Right lung (tissue), 10 donors: Measurements from ENCODE around the gene CNOT11. TPM values are rescaled to one million over a fixed set of nuclear protein-coding genes. Genes with fewer than 3 reads are reported as not detected.
A peak's percentile ranks its signal among the peaks of the same experiment; 100 is the strongest.
"Not testable (repeated sequence)": the region's sequence is repeated elsewhere in the genome, so short reads cannot be mapped to it uniquely, and the experiment has no call there.

Source experiments
- DNase-seq, 2 donors: peaks; one replicate each; pipeline ENCODE4 v3.0.0-alpha.2; 2013
- long read RNA-seq, 8 donors: transcript quantifications; one replicate each; lab custom pipeline, GENCODE V29; 2026
- polyA plus RNA-seq, 5 donors: library from polyadenylated mRNA; unstranded; fragments of 120-200 nt; gene quantifications; one replicate each; pipeline versions ENCODE4 v1.2.1 to v1.2.3, GENCODE V29; 2013; ENCODE audit warnings: inconsistent platforms in 1 of 5, low replicate concordance in 1 of 5; ENCODE audit not compliant: insufficient read length in 5 of 5, insufficient read depth in 1 of 5

Gene CNOT11
- 10 to 100 TPM; 44.5 to 52.9 (median 48.4) TPM for polyA plus RNA-seq
- long read RNA-seq, donor 1, transcript CNOT11-201 (7 exons, 2,599 nt), result major isoform, 9 of 64 reads
- long read RNA-seq, donor 1, partial matches to known transcripts, result 39 of 64 reads
- long read RNA-seq, donor 1, other reads (novel, unspliced or antisense), result 15 of 64 reads
- long read RNA-seq, donor 2, transcript CNOT11-201 (7 exons, 2,599 nt), result major isoform, 9 of 20 reads
- long read RNA-seq, donor 2, partial matches to known transcripts, result 11 of 20 reads
- long read RNA-seq, donor 2, other reads (novel, unspliced or antisense), result 0 of 20 reads
- long read RNA-seq, donor 3, transcript CNOT11-201 (7 exons, 2,599 nt), result major isoform, 6 of 33 reads
- long read RNA-seq, donor 3, partial matches to known transcripts, result 17 of 33 reads
- long read RNA-seq, donor 3, other reads (novel, unspliced or antisense), result 10 of 33 reads
- long read RNA-seq, donor 4, transcript CNOT11-201 (7 exons, 2,599 nt), result major isoform, 6 of 25 reads
- long read RNA-seq, donor 4, partial matches to known transcripts, result 0 of 25 reads
- long read RNA-seq, donor 4, other reads (novel, unspliced or antisense), result 18 of 25 reads
- long read RNA-seq, donor 5, transcript CNOT11-201 (7 exons, 2,599 nt), result major isoform, 8 of 21 reads
- long read RNA-seq, donor 5, partial matches to known transcripts, result 13 of 21 reads
- long read RNA-seq, donor 5, other reads (novel, unspliced or antisense), result 0 of 21 reads
- long read RNA-seq, donor 6, transcript CNOT11-201 (7 exons, 2,599 nt), result major isoform, 11 of 13 reads
- long read RNA-seq, donor 6, partial matches to known transcripts, result 0 of 13 reads
- long read RNA-seq, donor 6, other reads (novel, unspliced or antisense), result 0 of 13 reads
- long read RNA-seq, donor 7, transcript CNOT11-201 (7 exons, 2,599 nt), result major isoform, 18 of 18 reads
- long read RNA-seq, donor 7, partial matches to known transcripts, result 0 of 18 reads
- long read RNA-seq, donor 7, other reads (novel, unspliced or antisense), result 0 of 18 reads
- long read RNA-seq, donor 8, transcript CNOT11-201 (7 exons, 2,599 nt), result major isoform, 5 of 5 reads
- long read RNA-seq, donor 8, partial matches to known transcripts, result 0 of 5 reads
- long read RNA-seq, donor 8, other reads (novel, unspliced or antisense), result 0 of 5 reads

GRCh38 chr2:101252408-101253012, at the start of gene CNOT11:
Gene CNOT11, plus strand, starts transcription at chr2:101252886. Its CDS starts 79 bp downstream, at chr2:101252965.
- DNase-seq, result peak; percentile 99

- DNase-seq, result no peak
Measured at GRCh38 chr2:101204400-101205115, 48.1 kb upstream of the CNOT11 start.

GRCh38 chr2:101205521-101206479, 46.9 kb upstream of the CNOT11 start:
- DNase-seq, result peak; percentile 45 to 63

DNA sequence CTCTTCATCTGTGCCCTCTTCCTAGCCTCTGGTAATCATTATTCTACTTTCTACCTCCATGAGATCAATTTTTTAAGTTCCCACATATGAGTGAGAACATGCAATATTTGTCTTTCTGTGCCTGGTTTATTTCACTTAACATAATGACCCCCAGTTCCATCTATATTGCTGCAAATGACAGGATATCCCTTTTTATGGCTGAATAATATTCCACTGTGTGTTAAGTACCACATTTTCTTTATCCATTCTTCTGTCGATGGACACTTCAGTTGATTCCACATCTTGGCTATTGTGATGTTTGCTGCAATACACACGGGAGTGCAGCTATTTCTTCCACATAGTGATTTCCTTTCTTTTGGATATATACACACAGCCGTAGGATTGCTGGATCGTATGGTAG, 43.9 kb upstream of the CNOT11 start:
- DNase-seq, result no peak

DNA sequence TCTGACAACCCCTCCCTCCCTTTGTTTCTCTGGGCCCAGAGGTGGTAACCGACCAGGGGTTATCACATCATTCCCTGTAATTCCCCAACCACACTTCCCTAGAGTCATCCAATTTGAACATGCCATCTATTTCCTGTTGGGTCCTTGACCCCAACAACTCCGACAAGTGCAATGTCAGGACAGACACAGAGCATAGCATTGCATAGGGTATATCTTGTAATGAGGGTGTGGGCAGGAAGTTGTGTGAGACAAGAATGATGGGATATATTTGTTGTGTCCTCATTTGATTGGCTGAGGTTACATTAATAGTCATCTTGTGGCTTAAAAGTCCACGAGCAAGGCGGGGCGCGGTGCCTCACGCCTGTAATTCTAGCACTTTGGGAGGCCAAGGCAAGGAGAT, 33.4 kb upstream of the CNOT11 start:
- no peak for DNase-seq

GRCh38 chr2:101220091-101220490, 32.6 kb upstream of the CNOT11 start:
- not testable (repeated sequence) for DNase-seq

GRCh38 chr2:101223814-101224231, 28.9 kb upstream of the CNOT11 start:
- no peak for DNase-seq

DNA sequence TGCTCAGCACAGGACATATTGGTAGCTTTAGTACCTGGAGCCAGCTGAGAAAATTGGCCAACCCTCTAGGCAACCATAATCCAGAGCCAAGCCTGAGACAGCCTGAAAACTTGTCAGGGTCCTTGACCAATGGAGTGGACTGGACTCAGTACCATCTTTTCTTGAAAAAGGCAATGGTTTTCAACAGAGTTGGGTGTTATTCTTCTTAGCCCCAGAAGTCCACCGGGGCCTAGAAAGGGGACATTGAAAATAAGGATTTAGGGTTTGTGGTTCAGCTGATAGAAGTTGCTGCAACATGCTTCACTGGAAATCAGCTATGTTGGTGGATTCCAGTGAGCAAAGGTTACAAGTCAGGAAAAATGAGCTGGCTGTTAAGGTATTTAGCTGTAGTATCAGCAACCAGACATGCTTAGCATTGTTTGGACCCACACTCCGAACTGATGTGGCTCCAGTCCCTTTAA, 22.1 kb upstream of the CNOT11 start:
- DNase-seq, result no peak

GRCh38 chr2:101231240-101231639, 21.4 kb upstream of the CNOT11 start:
- DNase-seq, result no peak

- DNase-seq, result no peak
Measured at GRCh38 chr2:101231937-101232730, 20.6 kb upstream of the CNOT11 start.

DNA sequence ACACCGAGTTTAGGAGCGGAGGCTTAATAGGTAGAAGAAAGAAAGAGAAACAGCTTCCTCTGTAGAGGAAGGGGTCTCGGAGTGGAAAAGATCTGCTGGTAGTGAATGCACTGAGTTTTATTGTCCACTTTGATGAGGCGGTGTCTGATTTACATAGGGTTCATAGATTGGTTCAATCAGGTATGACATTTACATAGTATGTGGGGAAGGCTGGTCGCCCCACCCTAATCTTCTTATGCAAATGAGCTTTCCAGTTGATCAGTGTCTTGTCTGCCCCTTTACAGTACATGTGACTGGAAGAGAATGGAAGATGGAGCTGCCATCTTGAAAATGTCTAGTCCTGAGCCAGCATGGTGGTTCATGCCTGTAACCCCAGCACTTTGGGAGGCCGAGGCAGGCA, 19.9 kb upstream of the CNOT11 start:
- no peak for DNase-seq

GRCh38 chr2:101234169-101234938, 18.3 kb upstream of the CNOT11 start:
- no peak for DNase-seq

DNA sequence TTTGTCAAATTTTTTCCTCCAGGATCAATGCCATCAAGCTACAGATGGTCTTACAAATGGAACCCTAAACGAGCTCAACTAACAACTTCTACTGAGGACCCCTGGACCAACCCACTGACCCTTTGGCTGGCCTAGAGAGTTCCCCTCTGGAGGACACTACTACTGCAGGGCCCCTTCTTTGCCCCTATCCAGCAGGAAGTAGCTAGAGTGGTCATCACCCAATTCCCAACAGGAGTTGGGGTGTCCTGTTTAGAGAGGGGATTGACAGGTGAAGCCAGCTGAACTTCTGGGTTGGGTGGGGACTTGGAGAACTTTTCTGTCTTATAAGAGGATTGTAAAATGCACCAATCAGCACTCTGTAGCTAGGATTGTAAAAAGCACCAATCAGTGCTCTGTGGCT, 16.7 kb upstream of the CNOT11 start:
- not testable (repeated sequence) for DNase-seq

DNA sequence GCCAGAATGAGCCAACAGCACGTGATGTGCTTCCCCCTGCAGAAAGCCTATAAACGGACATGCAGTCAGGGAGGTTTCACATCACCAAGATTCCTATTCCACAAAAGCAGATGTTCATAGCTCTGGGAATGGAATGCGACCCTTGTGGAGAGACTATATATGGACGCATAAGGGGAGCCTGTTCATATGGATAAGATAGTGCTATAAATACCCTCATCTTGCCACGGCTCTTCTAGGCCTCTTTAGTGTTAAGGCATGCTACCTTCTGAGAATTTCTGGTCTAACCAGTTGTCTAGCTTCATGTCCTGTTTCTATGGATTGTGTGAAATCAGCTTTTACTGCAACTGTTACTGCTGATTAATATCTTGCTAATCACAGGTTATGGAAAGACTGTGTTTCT, 14.7 kb upstream of the CNOT11 start:
- DNase-seq, result not testable (repeated sequence)

DNA sequence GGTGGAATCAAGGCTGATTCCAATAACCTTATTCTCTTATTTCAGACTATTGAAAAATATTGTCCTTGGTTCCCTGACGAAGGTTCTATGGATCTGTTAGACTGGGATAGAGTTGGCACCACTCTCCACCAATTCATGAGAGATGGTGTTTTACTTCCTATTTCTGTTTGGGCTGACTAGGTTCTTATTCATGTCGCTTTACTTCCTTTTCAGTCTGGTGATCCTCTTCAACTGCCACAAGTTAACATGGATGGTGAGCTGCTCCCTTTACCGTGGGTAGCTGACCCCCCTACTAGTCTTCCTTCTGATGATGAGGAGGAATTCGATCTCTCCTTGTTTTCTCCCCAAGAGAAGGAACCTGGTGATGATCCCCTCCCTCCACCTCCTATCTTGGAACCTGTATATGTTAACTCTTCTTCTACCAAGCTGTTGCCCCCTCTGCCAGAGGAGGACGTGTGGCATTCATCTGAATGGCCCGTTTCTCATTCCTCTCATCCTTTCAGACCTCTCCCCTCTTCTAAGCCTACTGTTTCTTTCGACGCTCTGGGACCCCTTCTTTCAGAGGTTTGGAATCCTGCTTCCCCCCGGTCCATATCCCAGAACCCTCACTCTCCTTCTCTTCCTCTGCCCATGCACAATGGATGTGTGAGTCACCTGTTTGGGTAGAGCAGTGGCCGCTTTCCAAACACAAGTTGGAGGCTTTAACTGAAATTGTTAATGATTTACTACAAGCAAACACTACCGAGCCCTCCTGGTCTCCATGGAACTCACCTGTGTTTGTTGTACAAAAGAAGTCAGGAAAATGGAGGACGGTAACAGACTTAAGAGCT, 13.5 kb upstream of the CNOT11 start:
- peak; percentile 57 to 63 for DNase-seq

DNA sequence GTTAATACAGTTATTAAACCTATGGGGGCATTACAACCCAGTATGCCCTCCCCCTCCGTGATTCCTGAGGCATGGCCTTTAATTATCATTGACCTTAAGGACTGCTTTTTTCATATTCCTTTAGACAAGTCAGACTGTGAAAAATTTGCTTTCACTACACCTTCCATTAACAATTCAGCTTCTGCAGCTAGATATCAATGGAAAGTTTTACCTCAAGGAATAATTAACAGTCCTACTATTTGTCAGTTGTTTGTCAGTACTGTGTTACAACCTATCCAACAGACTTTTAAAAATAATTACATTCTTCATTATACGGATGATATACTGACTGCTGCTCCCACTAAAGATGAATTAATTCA, 12.9 kb upstream of the CNOT11 start:
- not testable (repeated sequence) for DNase-seq

- DNase-seq, result peak in 1 of 2 donors; percentile 18
Measured at GRCh38 chr2:101240694-101241093, 12.0 kb upstream of the CNOT11 start.
